ENCODE data around the gene CHRNA4. TPM values are rescaled to one million over a fixed set of nuclear protein-coding genes. Genes with fewer than 3 reads are reported as not detected.

Gene CHRNA4
- total and polyA plus RNA-seq, 2 of the 4 experiments (the other 2 are of a cell fraction) = not detected

DNA sequence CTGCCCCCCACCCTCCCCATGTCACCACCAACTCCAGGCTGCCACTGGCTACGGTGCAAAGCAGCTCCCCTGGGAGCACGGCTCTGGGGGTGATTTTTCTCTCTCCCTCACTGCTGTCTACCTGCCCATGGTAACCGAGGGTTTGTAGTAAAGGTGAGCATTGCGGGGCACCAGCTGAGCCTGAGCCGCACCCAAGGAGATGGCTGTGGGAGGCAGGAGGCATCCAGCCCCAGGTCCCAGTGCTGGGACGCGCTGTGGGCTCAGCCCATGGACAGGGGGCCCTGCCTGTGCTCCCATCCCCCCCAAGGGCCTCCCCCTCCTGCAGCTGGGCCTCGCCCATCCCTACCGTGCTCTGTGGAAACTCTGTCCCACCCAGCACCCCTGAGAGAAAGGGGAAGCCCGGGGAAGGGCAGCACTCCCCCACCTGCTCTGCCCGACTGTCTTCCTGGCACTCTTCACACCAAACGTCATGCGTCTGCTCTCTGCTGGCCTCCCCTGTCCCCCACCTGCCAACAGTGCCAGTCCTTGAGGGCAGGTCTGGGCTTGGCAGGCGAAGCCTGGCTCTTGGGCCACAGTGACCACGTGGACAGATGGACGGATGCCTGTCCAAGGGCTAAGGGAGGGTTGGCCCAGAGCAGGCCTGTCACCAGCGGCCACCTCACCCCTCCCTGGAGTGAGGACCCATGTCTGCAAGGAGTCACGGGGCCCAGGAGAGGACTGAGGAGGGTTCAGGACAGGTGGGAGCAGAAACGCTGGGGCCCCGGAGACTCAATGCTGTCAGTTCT lies 3.8 kb upstream of the CHRNA4 start:
- no TSS peak for BruUV-seq (replicated peaks)
- no peak overlapping the region for H4K8ac ChIP-seq (ENCODE audit: low read depth in 2 of 2, low read length in 2 of 2)
- H3K36me3 ChIP-seq (ENCODE audit: control insufficient read depth, insufficient read depth, low read length) = no peaks in the 10 kb centered on the region
- H3K79me1 ChIP-seq (ENCODE audit: low read depth in 1 of 2, low read length in 2 of 2) = no peaks in the 10 kb centered on the region
- ChIA-PET POLR2A (ENCODE audit: unreplicated experiment) (no interaction called here), CTCF (no interaction called here)
- 0 out of 2 replicates have a peak, but pooled peaks cover 4% of the 10 kb centered on the region for H4K20me1 ChIP-seq (ENCODE audit: insufficient read depth, low read length)
- intact Hi-C loops (cut with micrococcal nuclease) (no loop called here), dilution Hi-C loops (cut with HindIII; ENCODE audit: low sequenced_read_pairs, unreplicated experiment) (no loop called here), in situ Hi-C loops (cut with MboI; ENCODE audit: low sequenced_read_pairs) (no loop called here)
- H3K4ac ChIP-seq (ENCODE audit: low read depth, low read length) = no peak overlapping the region
- H2BK120ac ChIP-seq (ENCODE audit: low read depth, low read length) = no peak overlapping the region
- H3K4me3 ChIP-seq (ENCODE audit: insufficient read depth, low read depth, low read length) = no peak overlapping the region
- H3K9ac ChIP-seq (ENCODE audit: low read depth, low read length) = no peak overlapping the region
- H2BK20ac ChIP-seq (ENCODE audit: low read depth, low read length) = no peak overlapping the region
- TF ChIP-seq POLR2A (IDR thresholded peaks at IDR 0.05; ENCODE audit: low read depth, low read length) (no peak), NFE2L2 (IDR thresholded peaks at IDR 0.05; ENCODE audit: low read depth, low read length) (no peak), MAFK (IDR thresholded peaks at IDR 0.05; ENCODE audit: low read depth, low read length) (no peak), RAD21 (IDR thresholded peaks at IDR 0.05; ENCODE audit: low read length) (no peak), RFX5 (IDR thresholded peaks at IDR 0.05; ENCODE audit: low read depth, low read length) (no peak), CEBPB (IDR thresholded peaks at IDR 0.05; ENCODE audit: low read depth, low read length) (no peak), FOS (IDR thresholded peaks at IDR 0.05; ENCODE audit: low read depth, low read length) (no peak), SMC3 (IDR thresholded peaks at IDR 0.05; ENCODE audit: low read depth, low read length) (no peak), BHLHE40 (IDR thresholded peaks at IDR 0.05; ENCODE audit: low read depth, low read length) (no peak), CHD1 (IDR thresholded peaks at IDR 0.05; ENCODE audit: low read depth, low read length) (no peak), MAZ (IDR thresholded peaks at IDR 0.05; ENCODE audit: borderline replicate concordance, low read depth, low read length) (no peak), MXI1 (IDR thresholded peaks at IDR 0.05; ENCODE audit: borderline replicate concordance, low read depth, low read length) (no peak), RCOR1 (IDR thresholded peaks at IDR 0.05; ENCODE audit: insufficient replicate concordance, low read length) (no peak)
- TF ChIP-seq, protein P1, sequence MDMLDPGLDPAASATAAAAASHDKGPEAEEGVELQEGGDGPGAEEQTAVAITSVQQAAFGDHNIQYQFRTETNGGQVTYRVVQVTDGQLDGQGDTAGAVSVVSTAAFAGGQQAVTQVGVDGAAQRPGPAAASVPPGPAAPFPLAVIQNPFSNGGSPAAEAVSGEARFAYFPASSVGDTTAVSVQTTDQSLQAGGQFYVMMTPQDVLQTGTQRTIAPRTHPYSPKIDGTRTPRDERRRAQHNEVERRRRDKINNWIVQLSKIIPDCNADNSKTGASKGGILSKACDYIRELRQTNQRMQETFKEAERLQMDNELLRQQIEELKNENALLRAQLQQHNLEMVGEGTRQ (IDR thresholded peaks at IDR 0.05; ENCODE audit: low read depth, low read length) = no peak
- TF ChIP-seq, protein P2, sequence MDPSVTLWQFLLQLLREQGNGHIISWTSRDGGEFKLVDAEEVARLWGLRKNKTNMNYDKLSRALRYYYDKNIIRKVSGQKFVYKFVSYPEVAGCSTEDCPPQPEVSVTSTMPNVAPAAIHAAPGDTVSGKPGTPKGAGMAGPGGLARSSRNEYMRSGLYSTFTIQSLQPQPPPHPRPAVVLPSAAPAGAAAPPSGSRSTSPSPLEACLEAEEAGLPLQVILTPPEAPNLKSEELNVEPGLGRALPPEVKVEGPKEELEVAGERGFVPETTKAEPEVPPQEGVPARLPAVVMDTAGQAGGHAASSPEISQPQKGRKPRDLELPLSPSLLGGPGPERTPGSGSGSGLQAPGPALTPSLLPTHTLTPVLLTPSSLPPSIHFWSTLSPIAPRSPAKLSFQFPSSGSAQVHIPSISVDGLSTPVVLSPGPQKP (IDR thresholded peaks at IDR 0.05; ENCODE audit: borderline replicate concordance, low read depth, low read length) = no peak
- no CpG with 5 or more reads among the region's 20 CpGs for WGBS, 2 experiments (ENCODE audit: extremely low coverage in 2 of 2, insufficient read length in 1 of 2)
- H3K14ac ChIP-seq (replicated peaks; ENCODE audit: low read depth, low read length) = no peak overlapping the region
- H3K18ac ChIP-seq (ENCODE audit: low read depth, low read length) = no peak overlapping the region
- H2BK15ac ChIP-seq (ENCODE audit: low read depth, low read length) = no peak overlapping the region
- DNase-seq (no peak), ATAC-seq (ENCODE audit: low read depth) (no peak)
- no peaks in the 10 kb centered on the region for H3K4me1 ChIP-seq (ENCODE audit: control insufficient read depth, insufficient read depth, low read length)
- no peak overlapping the region for H3K23ac ChIP-seq (ENCODE audit: low read depth, low read length)
- no peak overlapping the region for H4K5ac ChIP-seq (ENCODE audit: low read depth, low read length)
- no peak overlapping the region for H2AK9ac ChIP-seq (replicated peaks; ENCODE audit: low read depth, low read length, poor library complexity)
- H3K9me3 ChIP-seq (ENCODE audit: control insufficient read depth, insufficient read depth, low read length) = no peaks in the 10 kb centered on the region
- H3K27me3 ChIP-seq (ENCODE audit: control insufficient read depth, insufficient read depth, low read length) = peaks cover 52% of the 10 kb centered on the region
- no peak overlapping the region for H3K4me2 ChIP-seq (ENCODE audit: low read depth, low read length)
- peak overlapping the region; percentile 33 for H2AFZ ChIP-seq (replicated peaks; ENCODE audit: low read length, poor library complexity)
- no peak overlapping the region for H2BK5ac ChIP-seq (ENCODE audit: low read depth, low read length, poor library complexity, severe bottlenecking)
- H3K56ac ChIP-seq (ENCODE audit: extremely low read depth, insufficient read depth, low read length) = no peak overlapping the region
- no peaks in the 10 kb centered on the region for H3K9me1 ChIP-seq (ENCODE audit: insufficient read depth, low read length)
- H3K27ac ChIP-seq (ENCODE audit: insufficient read depth, low read length) = no peak overlapping the region
- no peak overlapping the region for H4K91ac ChIP-seq (ENCODE audit: insufficient read depth, low read depth, low read length)
- no peak overlapping the region for H2AK5ac ChIP-seq (ENCODE audit: low read depth, low read length)
